NCI-H510A treated with DMSO at 0.1 percent for 48 hours (cell line): Measurements from ENCODE around the gene FLII.

Source experiments
- DNase-seq: peaks from one replicate; lab custom pipeline; 2025; lab: John Stamatoyannopoulos, UW

The FLII gene

DNA sequence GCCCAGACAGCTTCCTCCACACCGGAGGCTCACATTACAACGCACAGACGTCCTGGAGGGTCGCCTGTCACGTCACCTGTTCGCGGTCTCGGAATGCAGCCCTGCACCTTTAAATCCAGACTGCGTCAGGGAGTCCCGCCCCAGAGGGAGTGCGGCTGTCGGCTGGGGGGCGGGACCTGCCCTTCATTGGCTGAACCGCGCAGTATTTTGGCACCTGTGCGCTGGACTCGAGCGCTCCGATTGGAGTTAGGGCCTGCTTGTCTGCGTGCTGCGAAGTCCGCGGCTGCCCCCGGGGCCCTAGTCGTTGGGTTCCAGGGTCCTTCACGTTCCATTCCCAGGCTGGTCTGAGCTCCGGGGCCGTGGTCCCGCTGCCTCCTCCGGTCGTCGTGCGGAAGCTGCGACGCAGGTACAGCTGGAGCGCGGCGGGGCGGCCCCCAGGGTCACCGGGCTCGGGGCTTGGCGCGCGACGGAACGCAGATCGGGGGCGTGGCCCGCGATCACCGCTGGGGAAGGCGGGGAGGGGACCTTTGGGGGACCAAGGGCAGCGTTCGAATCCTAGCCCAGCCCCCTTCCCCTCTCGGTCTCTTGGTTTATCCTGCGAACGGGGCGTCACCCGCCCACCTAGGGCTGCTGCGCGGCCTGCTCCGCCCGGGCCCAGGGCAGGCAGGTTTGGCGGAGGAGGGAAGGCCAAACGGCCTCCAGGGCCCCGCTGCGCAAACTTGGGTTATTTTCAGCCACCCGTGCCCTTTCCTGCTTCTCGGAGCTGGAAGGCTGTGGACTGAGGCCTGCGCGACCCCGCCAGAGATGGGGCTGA, 2.0 kb upstream of the FLII start, which contains the start of gene MIEF2:
Gene MIEF2 (plus strand): TSS at position 331 of the 814 bp plus-strand sequence. CDS start 2,059 bp downstream, outside the sequence.
- peak; percentile 93 for DNase-seq

DNA sequence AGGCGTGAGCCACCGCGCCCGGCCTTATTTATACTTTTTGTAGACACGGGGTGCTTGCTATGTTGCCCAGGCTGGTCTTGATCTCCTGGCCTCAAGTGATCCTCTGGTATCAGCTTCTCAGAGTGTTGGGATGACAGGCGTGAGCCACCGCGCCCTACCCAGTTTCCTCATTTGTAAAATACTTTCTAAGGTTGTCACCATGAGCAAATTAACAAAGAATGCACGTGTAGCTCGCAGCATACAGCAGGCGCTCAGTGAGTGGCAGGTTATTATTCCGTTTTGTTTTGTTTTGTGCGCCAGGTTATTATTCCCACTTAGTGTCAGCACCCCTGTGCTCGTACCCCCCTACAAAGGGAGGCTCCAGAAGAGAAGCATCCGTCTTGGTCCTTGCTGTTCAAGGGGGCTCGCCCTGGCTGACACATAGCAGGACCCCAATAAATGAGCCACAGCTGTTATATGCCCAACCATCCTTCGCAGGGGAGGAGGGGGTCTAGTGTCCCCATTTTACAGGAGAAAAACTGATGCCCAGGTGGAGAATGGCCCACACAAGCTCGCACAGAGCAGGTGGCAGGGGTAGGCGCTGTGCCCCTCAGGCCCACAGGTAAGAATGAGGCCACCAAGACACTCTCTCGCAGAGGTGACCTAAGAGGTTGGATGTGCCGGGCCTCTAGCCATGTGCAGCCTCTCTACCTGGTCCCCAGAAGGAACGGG, 1.2 kb upstream of the FLII start:
- DNase-seq, result no peak

DNA sequence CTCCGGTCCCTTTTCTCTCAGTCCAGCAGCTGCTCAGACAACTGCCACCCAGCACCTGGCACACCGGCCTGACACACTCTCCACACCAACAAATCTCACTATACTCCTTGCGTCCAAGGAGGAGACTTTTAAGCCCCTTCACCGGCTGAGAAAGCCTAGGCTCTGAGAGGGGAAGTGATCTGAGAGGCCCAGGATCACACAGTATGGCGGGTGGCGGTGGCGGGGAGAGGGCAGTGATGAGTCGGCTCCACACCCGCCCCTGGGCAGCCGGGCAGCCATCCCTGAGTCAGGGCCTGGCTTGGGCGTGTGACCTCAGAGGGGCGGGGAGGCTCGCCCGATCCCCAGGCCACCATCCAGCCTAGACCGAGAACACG, 569 bp downstream of the FLII start:
- peak; percentile 47 for DNase-seq

DNA sequence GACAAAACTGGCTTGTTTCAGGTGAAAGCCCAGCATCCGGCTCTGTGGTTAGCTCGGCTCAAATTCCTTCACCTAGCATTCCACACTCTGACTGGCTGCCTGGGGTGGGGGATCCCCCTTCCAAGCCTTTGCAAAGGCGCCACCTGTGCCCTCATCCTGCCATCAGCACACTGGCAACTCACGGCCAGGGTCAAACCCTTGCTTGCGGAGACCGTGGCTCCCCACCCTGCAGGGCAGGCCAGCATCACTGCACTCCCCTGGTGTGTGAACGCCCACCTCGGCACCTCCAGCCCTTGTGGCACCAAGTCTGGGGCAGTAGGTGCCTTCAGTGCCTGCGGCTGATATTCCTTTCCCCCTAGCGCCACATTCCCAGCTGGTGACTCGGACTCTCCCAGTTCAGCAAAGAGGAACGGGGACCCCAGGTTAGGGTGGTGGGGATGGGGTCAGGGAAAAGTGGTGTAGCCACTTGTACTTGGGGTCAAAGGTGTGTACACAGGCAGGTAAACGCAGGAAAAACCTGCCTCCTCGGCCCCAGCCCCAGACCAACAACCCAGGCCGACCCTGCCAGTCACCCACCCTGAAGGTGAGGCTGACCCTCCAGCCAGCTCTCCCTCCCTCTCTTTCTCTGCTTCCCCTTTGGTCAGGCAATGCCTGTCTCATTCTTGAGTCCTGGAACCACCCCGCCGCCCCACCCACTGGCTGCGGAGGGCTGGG, 1.1 kb downstream of the FLII start:
- no peak for DNase-seq

DNA sequence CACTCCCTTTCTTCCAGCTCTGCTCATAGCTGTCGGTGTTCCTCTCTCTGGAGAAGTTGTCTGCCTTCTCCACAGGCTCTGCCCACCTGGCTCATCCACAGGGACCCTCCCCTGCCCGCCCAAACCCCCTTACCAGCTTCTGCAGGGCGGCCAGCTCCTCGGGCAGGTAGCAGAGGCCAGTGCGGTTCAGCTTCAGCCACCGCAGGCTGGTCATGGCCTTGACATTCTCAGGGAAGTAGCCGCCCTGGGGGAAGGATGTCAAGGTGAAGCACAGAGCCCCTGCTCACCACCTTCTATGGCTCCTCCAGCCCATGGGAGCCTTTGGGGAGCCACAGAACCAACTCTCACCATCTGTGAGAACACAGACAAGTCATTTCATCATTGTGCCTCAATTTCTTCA, 1.8 kb downstream of the FLII start:
- no peak for DNase-seq

DNA sequence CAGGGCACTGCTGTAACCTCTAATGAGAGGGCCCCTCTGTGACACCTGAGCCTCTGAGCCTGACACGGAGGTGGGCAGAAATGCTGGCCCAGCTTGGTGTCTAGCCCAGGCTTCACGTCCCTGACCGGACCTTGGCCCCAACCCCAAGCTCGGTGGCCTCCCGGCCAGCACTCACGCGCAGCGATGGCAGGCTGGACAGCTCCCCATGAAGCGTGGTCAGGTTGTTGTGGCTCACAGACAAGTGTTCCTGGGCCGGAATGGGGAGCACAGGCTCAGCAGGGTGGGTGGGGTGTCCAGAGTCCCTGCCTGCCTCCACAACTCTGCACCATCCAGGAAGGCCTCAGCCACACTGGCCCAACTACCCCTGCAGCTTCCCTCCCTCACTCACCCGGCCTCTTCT, 2.2 kb downstream of the FLII start:
- no peak for DNase-seq

DNA sequence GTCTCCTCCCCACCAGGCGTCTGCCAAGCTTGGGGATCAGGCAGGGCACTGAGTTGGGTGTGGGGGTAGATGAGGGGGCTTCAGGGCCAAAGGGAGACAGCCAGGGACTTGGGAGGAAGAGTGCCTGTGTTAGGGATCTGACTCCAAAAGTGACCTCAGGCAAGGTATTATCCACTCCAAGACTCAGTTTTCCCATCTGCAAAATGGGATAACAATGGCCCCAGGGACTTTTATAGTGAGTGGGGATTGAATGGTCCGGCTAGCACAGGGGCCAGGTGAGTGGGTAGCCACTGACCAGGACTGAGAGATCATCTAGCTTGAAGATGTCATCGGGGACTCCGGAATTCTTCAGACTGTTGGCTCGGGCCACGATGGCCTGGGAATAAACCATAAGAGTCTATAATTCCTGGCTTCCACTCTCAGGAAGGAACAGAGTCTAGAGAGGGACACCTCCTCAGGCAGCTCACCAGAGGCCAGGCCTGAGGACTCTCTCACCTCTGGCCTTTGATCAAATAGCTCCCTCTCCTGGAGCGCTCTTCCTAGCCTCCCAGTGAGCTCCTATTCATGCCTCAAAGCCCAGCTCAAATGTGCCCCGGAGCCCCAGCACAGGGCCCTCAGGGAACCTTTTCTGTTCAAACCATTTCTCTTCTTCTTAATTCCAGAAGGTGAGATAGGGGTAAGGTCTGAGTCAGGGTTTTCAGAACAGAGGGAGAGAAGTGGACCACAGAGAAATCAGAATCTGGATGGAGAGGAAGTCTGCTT, 3.5 kb downstream of the FLII start:
- DNase-seq, result no peak

DNA sequence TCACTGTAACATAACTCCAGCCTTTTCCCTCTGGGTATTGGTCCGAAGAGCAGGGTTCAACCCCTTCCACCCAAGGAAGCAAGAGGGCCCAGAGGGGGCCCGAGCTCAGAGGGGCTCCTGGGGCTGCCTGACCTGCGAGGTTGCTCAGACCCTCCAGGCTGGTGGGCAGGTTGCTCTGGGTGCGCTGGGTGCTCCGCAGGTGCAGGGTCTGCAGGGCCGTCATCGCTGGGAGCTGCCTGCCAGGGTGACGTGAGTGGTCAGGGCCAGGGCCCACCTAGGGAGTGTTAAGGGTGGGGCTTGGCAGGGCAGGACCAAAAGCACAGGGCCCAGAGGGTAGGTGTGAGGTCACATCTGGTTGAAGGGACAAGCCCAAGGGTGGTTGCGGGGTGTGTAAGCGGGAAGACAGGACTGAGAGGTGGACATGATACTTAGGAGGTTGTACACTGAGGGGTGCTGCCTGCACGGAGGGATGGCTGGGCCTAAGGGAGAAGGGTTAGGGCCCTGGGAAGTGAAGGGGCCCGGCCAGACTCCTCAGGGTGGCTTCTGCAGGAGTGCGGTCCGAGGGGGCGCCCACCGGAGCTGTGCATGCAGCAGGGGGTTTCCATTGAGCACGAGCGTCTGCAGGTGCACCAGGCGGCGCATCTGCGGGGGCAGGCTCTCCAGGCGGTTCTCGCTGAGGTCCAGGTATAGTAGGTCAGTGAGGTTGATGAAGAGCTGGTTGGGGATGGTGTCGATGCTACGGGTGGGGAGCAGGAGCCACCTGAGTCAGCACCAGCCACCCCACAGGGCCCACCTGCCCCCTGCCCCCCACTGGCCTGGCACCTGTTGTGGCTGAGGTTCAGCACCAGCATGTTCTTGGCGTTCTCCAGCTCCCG, 4.4 kb downstream of the FLII start:
- no peak for DNase-seq

DNA sequence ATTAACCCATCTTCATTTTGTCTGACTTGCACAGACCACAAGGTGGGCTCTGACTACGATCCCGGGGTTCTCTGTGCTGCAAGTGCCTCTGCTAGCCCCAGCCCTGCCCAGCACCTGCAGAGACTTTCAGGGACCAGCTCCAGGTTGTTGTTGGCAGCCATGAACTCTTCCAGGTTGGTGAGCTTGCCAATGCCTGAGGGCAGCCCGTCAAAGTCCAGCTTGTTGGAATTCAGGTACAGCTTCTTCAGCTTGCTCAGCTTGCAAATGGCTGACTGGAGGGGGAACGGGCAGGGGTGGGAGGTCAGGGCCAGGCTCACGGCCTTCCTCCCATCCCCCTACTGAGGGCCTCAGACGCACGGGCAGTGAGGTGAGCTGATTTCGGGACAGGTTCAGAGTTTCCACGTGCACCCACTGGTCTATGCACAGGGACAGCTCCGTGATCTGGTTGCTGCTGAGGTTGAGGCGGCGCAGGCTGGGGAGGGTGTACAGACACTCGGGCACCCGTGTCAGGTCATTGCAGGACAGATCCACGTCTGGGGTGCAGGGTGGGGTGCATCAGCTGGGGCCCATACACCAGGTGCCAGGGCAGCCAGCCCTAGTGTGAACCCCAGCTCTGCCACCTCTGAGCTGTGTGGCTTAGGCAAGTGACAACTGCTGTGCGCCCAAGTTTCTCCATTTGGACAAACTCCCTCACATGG, 5.2 kb downstream of the FLII start:
- DNase-seq, result no peak

DNA sequence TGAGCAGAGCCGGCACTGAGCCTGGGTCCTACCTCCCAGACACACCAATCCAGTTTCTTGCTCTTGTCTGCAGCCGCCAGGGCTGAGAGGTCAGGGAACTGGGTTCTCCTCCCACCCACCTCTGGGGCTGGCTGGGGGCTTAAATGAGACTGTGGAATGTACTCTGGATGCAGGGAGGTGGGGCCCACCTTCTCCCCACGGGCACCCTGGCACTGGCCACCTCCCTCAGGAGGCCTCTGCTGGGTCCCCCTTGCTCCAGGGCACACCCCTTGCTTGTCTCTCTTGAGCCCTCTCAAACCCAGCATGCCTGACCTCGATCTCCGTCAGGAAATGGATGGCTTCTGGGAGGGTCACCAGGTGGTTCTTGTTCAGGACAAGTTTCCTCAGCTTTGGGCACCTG, 6.4 kb downstream of the FLII start:
- DNase-seq, result no peak

DNA sequence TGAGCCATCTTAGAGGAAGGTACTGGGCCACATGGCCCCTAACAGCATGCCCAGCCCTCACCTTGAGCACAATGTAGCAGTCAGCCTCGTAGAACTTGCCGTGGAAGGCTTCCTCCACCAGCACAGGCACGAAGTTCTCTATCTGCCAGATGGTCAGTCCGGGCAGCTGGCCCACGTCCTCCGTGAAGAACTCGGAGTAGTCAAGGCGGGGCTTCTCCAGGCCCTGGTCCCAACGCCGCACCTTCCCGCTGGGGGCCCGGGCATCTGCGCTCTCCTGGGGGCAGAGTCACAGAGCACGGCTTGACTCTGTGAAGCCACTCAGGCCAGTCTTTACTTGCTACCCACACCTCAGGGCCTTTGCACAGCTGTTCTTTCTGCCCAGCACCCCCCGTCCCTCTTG, 7.3 kb downstream of the FLII start:
- DNase-seq, result no peak

DNA sequence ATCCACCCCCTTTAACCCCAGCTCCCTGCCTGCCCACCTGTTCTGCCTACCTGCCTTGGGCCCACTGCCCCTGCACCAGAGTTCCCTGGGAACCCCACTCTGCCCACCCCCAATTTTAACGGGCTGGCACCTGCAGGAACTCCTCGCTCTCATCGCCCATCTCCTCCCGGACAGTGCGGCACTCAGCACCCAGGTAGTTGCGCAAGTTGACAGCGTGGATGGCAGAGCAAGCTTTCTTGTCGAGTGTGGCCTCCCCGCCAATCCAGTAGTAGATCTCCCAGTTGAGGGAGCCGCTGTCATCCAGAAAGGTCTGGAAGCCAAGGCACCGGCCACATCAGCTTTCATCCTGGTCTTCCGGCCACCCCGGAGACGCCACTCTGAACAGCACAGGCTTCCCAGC, 7.8 kb downstream of the FLII start:
- no peak for DNase-seq

DNA sequence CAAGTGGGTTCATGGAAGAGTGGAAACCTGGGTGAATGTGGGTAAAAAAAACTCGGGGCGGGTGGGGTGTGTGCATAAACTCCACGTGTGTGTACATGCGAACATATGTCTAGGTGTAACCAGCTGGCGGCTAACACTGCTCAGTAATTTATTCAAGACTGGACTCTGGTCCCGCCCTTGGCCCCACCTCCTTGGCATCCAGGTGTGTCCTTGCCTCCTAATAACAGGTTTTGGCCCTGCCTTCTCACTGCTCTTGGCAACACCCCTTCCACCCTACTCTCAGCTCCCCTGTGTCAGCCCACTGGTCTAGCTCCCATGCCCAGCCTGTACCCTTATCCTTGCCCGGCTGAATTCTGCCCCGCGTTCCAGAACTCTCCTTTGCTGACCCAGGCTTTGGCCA, 8.3 kb downstream of the FLII start:
- DNase-seq, result peak; percentile 60

DNA sequence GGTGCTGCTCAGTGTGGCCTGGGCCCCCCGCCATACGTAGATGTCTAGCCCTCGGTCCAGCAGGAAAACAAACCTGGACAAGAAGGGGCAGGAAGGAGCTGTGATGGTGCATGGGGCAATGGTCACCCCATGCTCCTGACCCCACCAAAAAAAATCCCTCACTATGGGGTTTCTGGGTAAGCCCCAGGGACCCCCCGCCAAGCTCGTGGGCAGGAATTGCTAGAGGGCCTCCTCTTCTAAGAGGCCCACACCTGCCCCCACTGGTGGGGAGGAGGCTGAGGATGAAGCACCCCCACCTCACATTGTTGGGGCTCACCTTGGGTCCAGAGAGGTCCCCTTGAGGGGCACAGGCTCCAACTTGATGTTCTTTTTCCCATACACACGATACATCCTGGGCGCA, 9.7 kb downstream of the FLII start:
- no peak for DNase-seq

DNA sequence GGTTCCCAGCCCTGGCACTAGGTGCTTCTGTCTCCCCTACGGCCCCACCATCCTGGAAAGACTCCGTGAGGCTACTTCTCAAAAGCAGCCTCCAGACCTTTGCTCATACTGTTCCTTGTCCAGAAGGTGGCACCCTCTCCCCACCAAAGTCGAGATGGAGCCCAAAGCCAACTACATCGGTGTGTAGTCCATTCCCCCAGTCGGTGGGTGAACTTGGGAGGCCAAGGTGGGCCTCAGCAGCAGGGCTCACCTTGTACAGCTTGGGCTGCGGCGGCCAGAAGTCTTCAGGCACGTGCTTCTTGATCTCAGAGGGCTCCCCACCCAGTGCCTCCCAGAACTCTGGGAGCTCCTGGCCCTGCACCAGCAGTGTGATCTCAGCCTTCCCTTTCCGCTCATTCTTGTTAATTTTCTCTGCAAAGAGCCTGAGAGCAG, 10.2 kb downstream of the FLII start:
- peak; percentile 62 for DNase-seq

DNA sequence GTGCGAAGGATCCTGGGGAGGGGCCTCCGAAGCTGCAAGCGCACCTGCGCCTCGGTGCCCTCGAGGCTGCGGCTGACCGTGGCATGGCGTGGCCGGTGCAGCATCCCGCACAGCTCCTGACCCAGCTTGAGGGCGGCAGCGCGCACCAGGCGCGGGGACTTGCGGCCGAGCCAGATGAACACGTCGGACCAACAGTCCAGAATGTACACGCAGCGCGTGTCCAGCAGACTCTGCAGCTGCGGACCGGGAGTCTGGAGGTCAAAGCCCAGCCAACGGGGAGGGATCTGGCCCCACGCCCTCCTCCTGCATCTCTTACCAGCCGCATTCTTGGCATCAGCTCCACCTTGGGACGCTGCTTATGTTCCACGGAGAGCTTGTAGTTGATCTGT, 10.9 kb downstream of the FLII start:
- DNase-seq, result no peak

DNA sequence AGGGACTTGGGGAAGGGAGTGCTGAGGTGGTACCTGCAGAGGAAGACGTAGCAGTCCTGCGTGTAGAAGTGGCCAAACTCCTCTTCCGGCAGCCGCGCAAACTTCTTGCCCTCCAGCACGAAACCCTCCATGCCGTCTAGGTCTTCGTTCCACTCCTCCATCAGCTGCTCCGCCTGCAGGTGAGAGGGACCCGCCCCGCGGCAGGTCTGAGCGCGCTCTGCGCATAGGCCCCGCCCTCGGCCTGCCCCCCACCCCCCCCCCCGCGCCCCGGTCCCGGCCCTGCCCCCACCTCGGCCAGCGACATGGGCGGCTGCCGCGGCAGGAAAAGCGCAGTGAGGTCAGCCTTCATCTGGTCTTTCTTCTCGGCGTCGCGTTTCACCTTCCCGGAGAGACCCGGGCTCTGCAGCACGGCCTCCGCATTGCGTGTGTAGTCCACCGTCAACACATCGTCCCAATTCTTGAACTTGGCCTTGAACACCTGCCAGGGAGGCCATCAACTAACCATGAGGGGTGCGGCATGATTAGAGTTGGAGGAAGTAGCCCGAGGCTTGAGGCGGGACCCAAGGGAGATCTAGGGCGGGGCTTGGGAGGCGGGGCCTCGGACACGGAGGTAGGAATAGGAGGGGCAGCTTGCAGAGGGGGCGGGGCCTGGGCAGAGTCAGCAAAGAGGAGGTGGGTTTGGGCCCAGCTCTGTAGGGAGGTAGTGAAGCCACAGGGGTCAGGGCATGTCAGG, 11.5 kb downstream of the FLII start:
- peak; percentile 79 for DNase-seq

DNA sequence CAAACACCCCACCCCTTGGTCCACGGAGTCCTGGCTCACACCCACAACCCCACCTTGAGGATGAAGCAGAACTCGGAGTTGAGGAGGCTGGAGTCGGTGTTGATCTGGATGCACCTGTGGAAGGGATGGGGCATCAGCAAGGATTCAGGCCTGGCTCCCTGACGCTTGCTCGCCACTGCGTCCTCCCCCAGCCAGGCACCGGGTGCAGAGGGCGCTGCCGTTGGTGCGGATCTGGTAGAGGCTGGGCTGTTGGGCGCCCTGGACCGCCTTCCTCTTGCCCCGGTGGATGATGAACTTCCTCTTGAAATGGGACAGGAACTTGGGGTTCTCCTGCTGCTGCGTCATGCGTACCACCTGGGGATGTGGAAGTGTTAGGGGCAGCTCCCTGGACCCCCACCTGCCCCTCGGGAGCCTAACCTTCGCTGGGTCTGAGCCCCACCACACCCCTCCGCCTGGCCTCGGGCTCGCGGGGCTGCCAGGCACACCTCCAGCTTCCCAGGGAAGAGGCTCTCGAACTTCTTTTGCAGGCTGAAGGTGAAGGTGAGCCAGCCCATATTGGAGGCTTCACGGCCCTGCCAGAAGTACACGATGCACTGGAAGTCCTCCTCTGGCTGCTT, 12.3 kb downstream of the FLII start:
- DNase-seq, result no peak

DNA sequence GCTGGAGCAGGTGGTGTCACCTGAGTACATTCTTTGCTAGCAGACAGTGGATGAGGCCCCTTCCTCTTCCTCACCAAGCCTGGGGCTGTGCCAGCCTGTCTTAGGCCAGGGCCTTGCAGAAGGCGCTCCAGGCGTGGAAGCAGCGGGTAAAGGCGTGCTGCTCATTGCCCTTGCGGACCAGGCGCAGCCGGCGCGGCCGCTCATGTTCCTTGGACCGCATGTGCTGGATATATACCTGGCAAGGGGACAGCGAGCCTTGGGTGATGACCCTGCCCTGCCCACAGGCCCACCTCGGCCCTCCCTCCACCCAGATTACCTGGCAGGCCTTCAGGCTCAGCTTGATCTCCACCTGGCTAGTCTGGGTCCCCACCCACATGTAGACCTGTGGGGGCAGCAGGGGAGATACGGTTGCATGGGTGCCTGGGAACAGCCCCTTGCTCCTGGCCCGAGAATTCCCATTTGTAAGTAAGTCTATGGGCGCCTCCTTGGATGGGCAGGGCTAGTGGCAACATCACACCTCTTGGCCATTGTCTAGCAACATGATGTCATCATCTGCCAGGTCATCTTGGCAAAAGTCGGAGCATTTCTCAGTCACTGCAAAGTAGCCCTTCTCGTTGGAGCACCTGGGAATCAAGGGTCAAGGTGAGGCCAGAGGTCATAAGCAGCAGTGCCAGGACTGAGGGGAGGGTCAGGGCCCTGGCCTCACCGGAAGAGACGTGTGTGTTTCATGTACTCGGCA, 13.3 kb downstream of the FLII start:
- no peak for DNase-seq
